HL-60 (cell line): ENCODE results near the gene SAE1.

Experiments
- DNase-seq, 2 experiments: peaks; one replicate each; pipeline ENCODE4 v3.0.0-alpha.2; 2010 to 2020; ENCODE audit warnings: low read depth in 1 of 2, low spot score in 1 of 2
- H3K27ac ChIP-seq: fragments of 250-450 bp; sonication (Bioruptor Pico); replicated peaks from 2 replicates; pipeline ENCODE4 v1.5.1; 2020; ENCODE audit warnings: mild to moderate bottlenecking, moderate library complexity
- H3K27me3 ChIP-seq: fragments of 250-450 bp; sonication (Bioruptor Pico); 2 replicates; pipeline ENCODE4 v1.5.1; 2021; ENCODE audit warnings: mild to moderate bottlenecking, moderate library complexity; ENCODE audit not compliant: insufficient read depth, poor library complexity, severe bottlenecking
- H3K4me3 ChIP-seq: replicated peaks from 2 replicates; pipeline ENCODE4 v1.5.1; 2011; ENCODE audit warnings: mild to moderate bottlenecking, control low read depth, low read length; ENCODE audit not compliant: insufficient read depth
- CTCF ChIP-seq: IDR thresholded peaks from one replicate; pipeline ENCODE4 v1.5.1; 2011; ENCODE audit warnings: low read length, control low read depth, inconsistent platforms; ENCODE audit not compliant: insufficient read depth
- GABPA ChIP-seq: IDR thresholded peaks from 2 replicates; pipeline ENCODE4 v1.6.1; 2012; ENCODE audit warnings: low read depth
- POLR2AphosphoS5 ChIP-seq: IDR thresholded peaks from 2 replicates; pipeline ENCODE4 v1.6.1; 2012; ENCODE audit warnings: low read depth
- REST ChIP-seq: IDR thresholded peaks from 2 replicates; pipeline ENCODE4 v1.6.1; 2012; ENCODE audit warnings: low read depth; ENCODE audit not compliant: insufficient replicate concordance
- SPI1 ChIP-seq: IDR thresholded peaks from 2 replicates; pipeline ENCODE4 v1.6.1; 2012; ENCODE audit warnings: low read depth, mild to moderate bottlenecking, borderline replicate concordance

The SAE1 gene

GRCh38 chr19:47086280-47086679, 44.4 kb upstream of the SAE1 start:
- TF ChIP-seq REST: no peak
- TF ChIP-seq CTCF: no peak
- TF ChIP-seq GABPA: no peak
- TF ChIP-seq SPI1: no peak
- no peak for TF ChIP-seq POLR2AphosphoS5
- H3K27ac ChIP-seq: no peak overlapping the region
- DNase-seq: no peak

GRCh38 chr19:47089767-47090350, 40.8 kb upstream of the SAE1 start:
- H3K27ac ChIP-seq: no peak overlapping the region
- no peaks in the 10 kb centered on the region for H3K27me3 ChIP-seq
- no peak for DNase-seq
- TF ChIP-seq REST (no peak), GABPA (no peak), POLR2AphosphoS5 (no peak), CTCF (no peak), SPI1 (no peak)
- no peak overlapping the region for H3K4me3 ChIP-seq

More at GRCh38 chr19:47086280-47086679, 44.4 kb upstream of the SAE1 start:
- Histone ChIP-seq H3K4me3 (no peak overlapping the region), H3K27me3 (no peaks in the 10 kb centered on the region)

GRCh38 chr19:47093254-47093653, 37.4 kb upstream of the SAE1 start:
- no peaks in the 10 kb centered on the region for H3K27me3 ChIP-seq
- H3K4me3 ChIP-seq: no peak overlapping the region
- peak overlapping the region; percentile 96 for H3K27ac ChIP-seq
- DNase-seq: no peak
- TF ChIP-seq REST: no peak
- no peak for TF ChIP-seq SPI1
- TF ChIP-seq POLR2AphosphoS5: no peak
